ENCODE measurements around the gene IGSF11.
A peak's percentile ranks its signal among the peaks of the same experiment; 100 is the strongest.

GRCh38 chr3:118882353-118882947, 152.2 kb downstream of the IGSF11 start:
- TF ChIP-seq MAX (IDR thresholded peaks at IDR 0.05) (no peak), HNF4A (conservative IDR thresholded peaks at IDR 0.05) (no peak), CTCF (IDR thresholded peaks at IDR 0.05; ENCODE audit: low read depth, low read length, missing input control) (peak; percentile 67), FOXA2 (IDR thresholded peaks at IDR 0.05) (no peak), TAF1 (conservative IDR thresholded peaks at IDR 0.05) (no peak), FOXA1 (IDR thresholded peaks at IDR 0.05) (no peak), GABPA (IDR thresholded peaks at IDR 0.05 in 1 of 2, conservative IDR thresholded peaks at IDR 0.05 in 1 of 2) (no peak), YY1 (IDR thresholded peaks at IDR 0.05) (no peak)
